HG03159 (cell line): ENCODE results near the gene SNN.

Source experiments
- ATAC-seq: cut with Tn5 transposase; IDR thresholded peaks from one replicate; pipeline ENCODE4 v1.9.1; 2021; ENCODE audit warnings: mild to moderate bottlenecking, moderate library complexity; ENCODE audit not compliant: unreplicated experiment

SNN gene

DNA sequence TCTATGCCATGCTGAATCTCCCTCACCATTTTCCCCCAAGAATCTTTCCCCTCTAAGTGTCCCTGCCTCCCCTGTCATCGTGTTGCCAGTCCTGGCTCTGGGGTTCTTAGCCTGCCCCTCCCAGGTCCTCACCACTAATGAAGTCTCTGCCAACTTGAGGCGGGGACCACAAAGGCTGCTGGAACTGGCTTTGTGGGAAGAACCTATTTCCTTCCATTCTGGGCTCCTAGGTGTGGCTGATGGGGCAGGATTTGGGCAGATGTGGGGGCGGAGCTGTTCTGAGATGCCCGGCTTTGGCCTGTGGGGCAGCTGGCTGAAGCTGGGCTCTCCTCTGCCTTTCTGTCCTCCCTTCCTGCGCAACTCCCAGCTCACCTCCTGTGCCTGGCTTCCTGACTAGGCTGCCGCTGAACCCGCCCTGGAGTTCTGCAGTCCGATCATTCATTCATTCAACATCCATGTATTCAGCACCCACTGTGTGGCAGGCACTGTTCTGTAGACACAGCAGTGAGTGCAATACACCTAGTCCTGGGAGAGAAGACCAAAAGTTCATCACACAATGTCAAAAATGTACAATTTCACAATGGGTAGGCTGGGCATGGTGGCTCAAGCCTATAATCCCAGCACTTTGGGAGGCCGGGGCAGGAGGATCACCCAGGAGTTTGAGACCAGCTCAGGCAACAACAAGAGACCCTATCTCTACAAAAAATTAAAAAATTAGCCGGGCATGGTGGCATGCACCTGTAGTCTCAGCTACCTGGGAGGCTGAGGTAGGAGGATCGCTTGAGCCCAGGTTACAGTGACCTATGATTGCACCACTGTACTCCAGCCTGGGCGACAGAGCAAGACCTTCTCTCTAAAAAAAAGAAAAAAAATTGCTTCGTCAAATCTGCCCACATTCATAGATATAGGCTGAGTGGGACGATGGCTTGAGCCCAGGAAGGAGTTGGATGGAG lies 1.9 kb upstream of the SNN start:
- no peak for ATAC-seq

DNA sequence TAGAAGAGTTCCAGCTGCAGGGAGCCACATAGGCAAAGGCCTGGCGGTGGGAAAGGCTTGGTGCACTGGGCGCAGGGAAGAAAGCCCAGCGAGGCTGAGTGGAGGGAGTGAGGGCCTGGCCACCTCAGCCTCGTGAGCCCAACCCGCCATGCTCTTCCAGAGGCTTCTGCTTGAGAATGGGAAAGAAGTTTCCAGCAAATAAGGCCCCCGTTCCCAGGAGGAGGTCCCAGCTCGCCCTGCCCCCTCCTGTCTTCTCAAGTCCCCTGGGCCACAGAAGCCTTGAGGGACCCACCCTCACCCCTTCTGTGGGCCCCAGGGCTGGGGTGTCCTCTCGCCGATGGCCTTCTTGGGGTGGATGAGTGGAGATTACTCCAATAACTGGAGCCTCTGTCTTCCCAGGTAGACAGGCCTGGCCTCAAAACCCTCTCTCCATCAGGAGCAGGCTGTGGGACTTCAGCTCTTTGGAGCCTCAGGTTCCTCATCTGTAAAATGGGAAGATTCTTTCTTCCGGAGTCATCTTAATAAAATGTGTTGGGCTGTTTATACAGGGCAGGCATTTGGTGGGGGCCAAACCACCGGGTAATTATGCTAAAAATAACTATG lies 933 bp upstream of the SNN start:
- ATAC-seq = no peak

DNA sequence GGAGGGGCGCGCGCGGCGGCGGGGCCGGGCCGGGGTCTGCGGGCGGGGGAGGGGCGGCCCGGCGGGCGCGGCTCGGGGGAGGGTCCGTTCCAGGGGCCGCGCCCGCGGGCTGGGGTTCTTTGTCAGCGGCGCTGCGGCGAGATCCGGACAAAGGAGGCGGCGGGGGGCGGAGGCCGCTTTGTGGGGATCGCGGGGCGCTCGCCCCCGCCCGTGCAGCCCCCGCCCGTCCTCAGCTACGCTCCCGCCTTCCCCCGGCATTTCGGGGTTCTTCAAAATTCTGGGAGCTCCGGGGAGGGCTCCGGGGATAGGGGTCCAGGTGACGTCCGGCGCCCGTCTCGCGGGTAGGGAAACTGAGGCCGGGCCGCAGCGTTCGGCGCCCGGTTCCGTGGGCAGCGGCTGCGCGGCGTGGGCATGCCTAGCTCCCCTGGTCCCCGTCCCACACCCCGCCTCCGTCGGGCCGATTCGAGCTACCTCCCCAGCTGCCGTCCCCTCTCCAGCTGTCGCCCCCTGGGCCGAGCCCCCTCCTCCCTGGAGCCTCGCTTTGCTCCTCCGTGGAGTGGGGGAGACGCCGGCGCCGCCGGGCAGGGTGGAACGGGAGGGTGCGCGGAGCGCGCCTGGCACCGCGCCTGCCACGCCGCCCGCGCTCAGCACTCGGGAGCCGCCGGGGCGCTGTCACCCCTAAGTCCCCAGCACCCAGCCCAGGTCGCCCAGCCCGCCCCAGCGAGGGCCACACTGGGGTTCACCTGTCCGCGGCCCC lies 546 bp downstream of the SNN start:
- no peak for ATAC-seq

DNA sequence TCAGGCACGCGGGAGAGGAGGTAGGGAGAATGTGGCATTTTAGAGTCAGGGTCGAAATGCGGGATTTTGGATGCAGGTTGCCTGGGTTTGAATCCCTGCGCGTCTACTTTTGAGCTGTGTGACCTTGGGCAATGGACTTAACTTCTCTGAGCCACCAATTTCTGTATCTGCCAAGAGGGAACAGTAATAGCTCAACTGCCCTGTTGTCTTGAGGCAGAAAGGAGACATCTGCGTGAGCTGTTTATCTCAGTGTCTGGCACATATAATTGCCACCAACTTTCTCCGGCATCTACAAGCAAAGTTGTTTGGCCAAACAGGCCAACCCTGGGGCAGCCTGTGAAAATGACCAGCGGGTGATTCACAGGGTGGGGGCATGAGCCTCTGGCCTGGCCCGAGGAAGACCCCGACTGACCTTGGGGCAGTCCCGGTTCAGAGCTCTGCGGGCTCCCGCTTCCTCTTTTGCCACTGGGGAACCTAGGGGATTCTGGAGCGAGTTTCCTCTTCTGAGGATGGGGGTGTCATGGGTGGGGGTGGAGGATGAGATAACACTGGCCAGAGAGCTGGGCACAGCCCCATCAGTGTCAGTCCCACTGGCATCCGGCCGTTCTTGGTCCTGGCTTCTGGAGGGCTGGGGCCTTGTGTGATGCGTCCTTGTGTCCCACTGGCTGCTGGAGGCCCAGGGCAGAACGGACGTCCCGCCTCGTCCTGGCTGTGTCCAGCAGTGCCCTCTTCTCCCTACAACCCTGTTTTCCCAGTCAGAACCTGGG lies 1.3 kb downstream of the SNN start:
- no peak for ATAC-seq

DNA sequence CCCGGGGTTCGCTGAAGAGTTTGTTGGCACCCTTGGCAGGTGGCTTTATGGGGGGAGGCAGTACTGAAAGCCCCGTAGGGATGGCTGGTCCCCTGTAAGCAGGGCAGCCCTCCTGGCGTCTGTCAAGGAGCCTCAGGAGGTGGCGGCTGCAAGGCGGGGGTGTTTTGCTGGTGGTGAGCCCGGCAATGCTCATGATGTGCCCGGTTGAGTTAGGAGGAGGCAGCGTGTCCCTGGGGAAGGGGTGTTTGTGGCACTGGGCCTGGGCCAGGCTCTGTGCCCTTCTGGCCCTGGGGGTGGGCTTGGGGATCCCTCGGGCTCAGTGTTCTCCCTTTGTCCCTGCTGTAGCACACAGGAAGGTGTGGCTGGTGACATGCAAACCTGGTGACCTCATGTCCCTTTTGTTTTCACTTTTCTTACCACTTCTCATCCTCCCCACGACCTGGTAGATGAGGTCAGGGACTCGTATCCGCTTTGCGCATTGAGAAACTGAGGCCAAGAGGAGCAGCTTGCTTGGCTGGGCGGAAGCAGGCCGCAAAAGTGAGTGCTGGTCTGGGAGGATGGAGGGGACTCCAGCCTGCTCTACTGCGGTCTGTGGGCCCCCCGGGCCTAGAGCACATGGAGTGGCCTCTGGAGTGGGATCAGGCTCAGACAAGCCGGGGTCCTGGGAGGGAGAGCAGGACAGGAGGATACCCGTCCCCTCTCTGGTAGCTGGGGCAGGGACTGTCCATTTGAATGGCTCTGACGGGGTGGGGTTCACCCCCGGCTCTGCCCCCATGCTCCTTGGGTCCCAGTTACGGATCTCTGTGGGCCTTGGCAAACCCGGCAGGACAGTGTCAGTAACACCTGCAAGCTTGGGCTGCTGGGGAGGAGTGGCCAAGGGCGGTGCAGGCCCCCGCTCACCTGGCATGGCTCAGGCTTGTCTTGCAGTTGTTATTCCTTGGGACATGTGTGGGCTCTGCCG lies 2.2 kb downstream of the SNN start:
- no peak for ATAC-seq

DNA sequence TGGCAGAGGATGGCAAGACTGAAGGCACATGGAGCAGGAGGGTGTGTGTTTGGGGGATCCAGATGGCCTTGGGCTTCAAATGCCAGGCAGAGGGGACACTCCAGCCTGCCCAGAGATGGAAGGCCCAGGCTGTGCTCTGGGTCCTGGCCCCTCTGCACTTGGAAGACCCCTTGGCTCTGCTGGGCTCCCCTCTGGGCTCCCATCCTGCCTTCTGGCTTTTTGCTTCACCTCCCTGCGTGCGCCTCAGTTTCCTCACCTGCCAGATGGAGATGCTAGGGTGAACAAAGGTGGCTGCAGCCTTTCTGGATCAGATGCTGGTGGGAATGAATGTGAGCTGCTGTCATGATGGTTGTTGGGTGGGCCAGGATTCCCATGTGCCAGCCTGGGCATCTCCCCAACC lies 3.0 kb downstream of the SNN start:
- no peak for ATAC-seq

DNA sequence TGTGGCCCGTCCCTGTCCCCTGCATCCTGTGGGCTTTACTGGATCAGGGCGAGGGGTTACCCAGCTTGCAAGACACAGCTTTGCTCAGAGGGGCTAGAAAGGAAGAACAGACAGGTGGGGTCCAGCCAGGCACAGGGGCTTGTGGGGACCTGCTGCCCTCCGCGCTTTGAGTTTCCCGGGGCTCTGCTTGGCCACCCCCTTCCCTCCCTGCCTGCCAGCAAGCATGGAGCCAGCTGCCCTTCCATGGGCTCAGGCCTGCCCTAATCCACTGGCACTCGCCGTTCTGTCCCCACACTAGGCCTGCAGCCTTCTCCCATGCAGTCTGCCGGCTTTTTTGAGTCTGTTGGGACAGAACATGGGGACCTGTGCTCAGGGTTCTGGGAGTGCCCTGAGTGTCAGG lies 3.4 kb downstream of the SNN start:
- ATAC-seq = no peak

DNA sequence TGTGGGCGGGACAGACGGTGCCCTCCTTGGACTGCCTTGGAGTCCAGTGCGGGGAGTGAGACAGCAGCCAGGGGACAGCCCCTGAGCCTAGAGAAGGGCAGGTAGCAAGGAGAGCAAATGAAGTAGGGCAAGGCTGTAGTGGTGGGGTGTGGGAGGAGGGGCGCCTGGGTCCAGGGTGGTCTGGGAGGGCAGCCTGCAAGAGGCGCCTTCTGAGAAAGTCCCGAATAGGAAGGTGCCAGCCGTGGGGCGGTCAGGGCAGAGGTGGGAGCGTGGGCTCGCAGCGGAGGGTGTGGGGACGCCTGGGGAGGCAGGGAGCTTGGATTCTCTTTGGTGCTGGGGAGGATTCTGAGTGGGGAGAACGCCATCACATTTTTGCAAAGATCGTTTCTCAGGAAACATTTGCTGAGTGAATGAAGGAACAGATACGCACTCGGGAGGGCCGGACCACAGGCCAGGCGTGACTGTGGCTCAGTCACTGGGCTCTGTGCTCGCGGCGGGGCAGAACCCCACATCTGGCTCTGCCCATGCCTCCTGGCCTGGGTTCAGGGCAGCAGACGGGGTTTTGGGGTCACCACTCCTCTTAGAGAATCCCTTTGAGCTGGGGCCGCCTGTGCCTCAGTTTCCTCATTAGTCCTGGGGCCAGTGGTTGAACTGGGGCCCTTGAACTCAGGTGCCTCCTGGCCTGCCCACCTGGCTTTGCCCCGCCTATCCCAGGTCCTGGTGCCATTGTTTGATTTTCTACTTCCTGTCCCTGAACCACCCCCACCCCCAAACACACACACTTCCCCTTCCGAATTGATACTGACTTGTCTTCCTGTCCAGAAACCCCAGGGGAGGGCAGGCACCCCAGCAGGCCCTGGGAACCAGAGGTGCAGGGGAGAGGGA lies 4.2 kb downstream of the SNN start:
- no peak for ATAC-seq

DNA sequence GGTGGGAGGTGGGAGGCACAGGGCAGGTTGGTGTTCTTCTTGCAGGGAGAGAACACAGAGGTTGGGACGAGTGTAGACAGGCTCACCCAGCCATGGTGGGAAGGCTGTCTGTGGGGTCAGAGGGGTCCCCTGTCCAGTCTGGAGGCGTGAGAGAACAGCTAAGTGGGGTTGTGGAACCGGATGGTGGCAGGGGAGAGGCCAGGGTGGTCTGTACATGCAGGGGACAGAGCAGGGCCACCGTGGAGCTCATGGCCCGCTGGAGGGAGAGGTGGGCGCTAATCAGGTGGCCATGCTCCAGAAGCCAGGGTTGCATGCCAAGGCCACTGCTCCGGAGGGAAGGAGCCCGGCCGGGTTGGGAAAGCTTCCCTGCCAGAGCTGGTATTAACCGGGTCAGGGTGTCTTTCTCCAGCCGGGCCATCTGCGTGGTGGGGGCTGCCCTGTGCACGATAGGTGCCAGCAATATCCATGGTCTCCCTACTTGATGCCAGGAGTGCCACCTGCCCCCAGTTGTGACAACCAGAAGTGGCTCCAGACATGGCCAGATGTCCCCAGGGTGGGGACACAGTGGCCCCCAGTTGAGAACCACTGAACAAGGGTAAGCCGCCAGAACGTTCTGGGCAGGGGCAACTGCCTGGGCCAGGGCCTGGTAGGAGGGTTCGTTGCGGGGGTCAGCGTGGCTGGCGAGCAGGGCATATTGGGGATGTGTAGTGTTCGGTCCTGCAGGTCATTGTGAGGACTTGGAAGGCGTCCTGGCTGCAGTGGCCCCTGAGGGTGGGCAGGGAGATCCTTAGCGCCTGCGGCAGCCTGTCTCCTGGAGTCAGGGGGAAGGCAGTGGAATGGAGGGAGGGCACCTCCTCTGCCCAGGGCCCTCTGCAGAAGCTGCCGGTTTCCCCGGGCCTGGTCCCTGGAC lies 5.1 kb downstream of the SNN start:
- ATAC-seq = no peak

DNA sequence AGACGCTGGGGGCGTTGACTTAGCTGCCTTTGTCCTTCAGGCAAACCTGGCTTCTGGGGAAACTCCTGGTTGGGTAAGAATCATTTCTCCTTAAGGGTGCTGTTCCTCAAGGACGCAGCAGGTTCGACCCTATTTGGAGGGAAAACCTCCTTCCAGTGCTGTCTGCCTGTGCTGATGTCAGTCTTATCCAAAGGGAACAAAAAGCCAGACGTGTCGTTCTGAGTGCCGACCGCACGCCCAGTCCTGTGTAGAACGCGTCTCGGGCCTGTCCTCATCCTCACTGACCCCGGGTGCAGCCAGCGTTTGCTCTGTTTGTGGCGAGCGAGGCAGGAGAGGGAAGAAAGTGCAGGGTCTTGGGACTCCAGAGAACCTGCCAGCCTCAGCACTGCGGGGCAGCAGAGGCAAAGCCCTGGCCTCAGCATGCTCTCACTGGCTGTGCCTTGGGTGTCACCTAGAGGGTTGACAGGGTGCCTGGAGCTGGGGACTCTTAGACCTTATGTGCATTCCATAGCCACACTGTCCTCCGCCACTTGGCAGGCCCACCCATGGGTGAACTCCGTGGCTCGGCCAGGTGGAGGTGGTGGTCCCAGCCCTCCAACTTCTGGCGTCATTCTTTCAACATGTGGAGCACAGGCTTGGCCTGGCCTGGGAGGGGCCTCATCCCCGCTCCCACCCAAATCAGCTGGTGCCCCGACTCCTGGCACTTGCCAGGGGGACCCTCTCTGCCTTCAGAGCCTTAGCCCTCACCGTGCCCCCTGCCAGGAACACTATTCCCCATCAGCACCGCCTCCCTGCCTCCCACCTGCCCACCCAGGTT lies 6.0 kb downstream of the SNN start:
- ATAC-seq = no peak

DNA sequence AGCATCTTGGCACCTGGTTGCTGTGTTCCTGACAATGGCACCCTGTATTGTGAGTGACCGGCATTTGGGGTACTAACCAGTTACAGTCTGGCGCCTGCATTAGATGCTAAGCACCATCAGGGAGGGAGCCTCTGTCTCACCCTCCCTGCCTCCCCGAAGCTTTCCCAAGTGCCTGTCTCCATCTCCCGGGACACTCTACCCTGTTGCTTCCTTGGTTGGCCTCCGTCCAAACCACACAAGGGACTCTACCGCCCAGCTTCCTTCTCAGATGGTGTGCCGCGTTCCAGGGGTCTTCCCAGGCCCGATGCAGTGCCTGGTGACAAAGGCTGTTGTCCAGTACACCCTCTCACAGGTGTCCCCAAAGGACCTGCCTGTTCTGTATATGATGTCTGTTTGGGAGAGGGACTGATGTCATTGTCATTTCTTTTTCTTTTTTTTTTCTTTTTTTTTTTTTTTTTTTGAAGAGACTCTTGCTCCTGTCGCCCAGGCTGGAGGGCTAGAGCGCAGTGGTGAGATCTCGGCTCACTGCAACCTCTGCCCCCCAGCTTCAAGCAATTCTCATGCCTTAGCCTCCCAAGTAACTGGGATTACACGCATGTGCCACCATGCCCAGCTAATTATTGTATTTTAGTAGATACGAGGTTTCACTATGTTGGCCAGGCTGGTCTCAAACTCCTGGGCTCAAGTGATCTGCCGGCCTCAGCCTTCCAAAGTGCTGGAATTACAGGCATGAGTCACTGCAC lies 6.7 kb downstream of the SNN start:
- ATAC-seq = no peak

DNA sequence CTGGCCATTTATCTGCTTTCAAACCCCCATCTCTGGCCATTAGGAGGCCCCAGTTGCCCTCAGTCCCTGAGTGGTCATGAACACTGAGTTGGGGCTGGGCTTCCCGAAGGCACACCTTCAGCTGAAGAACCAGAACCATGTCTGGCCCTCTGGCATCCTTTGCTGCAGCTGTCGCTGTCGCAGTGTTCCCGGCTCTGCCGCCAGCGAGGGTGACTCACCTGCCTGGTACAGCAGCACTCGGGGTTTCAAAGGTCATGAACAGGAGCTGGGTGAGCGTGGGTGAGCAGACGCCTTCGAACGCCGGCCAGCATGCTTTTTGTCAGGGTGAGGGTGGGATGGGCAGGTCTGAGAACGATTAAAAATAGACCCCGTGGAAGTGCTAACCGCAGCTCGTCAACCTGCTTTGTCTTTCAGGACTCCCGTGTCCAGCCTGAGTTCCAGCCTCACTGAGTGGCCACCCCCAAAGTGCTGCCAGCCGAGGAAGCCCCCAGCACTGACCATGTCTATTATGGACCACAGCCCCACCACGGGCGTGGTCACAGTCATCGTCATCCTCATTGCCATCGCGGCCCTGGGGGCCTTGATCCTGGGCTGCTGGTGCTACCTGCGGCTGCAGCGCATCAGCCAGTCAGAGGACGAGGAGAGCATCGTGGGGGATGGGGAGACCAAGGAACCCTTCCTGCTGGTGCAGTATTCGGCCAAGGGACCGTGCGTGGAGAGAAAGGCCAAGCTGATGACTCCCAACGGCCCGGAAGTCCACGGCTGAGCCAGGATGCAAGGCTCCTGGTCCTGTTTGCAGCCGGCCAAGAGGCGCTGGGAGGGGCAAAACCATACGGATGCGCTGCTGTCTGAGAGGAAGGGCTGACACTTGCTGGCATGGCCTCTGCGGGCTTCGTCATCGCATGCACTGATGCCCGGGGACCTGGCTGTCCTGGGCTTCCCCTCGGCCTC lies 7.6 kb downstream of the SNN start:
- ATAC-seq = no peak

DNA sequence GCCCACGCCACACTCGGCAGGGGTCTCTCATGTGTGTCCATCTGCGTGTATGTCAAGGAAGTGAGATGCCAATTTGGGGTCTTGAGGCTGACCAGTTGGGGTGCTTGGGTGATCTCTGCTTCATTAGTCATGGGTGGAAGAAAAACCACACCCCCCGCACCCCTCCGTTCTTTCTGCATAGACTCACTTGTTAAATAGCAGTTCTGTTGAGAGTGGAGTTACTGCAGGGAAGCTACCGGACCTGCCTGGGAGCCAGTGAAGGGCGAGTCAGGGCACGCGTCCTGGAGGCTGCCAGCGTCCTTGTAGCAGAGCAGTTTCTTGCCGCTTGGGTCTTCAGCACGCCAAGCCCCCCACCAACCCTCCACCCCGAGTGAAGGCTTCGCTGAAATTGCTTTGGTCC lies 8.5 kb downstream of the SNN start:
- no peak for ATAC-seq

DNA sequence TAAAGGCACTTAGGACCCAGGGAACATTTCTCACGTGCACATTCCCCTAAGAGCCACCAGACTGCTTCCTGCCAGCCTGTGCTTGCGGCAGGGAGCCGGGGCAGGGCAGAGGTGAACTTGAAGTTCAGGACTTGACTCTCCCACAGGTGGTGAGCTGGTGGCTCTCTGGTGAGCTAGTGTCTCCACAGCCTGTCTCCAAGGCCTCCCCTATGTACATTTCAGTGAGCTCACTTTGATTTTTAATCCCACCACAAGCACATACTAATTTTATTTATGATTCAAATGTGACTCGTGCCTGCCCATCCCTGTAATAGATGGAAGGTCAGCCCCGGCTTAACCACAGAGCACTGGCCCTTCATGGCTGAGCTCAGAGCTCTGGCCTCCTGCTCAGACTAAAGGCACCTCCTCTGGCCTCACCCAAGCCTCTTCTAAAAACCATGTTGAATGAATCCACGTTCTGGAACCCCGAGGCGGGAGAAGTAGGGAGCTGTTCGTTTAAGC lies 9.2 kb downstream of the SNN start:
- no peak for ATAC-seq
